HG02943 (cell line): ENCODE results near the gene FRMD4A.

ENCODE experiments used
- ATAC-seq: cut with Tn5 transposase; IDR thresholded peaks from one replicate; pipeline ENCODE4 v1.9.1; 2021; ENCODE audit warnings: mild to moderate bottlenecking, low read depth, moderate library complexity; ENCODE audit not compliant: unreplicated experiment

FRMD4A gene

DNA sequence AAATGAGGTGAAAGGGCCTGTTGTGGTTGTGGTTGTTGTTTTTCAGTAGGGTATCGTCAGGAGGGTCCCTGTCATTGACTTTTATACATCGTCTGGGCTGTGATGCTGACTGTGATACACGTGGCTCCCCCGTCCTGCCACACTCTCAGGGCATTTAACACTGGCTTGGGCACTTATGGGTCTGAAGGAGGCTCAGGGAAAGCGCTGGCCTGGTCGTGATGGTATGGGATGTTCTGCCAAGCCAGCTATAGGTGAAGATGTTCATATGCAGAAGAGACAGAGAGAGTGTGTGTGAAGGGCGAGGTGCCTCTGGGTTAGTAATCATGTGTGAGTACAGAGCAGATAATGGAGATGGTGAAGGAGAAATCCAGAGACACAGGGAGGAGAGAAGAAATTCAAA is 585.5 kb downstream of the FRMD4A start:
- ATAC-seq = no peak

DNA sequence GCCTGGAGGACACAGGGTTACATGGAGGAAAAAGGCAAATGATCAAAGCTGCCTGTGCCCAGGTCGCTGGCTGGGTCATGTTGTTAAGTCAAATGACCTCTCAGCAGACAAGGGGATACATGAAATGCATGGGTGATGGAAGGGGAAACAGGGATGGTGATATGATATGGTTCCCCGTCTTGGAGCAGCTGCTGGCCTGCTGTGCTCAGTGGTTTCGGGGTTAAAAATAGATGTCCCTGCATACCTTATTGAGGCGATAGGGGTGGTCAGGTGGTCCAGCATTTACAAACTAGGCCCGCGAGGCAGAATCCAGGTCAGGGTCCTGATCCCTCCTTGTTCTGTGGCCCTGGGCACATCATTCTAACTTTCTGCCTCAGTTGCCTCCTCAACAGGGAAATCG is 586.8 kb downstream of the FRMD4A start:
- ATAC-seq = no peak

DNA sequence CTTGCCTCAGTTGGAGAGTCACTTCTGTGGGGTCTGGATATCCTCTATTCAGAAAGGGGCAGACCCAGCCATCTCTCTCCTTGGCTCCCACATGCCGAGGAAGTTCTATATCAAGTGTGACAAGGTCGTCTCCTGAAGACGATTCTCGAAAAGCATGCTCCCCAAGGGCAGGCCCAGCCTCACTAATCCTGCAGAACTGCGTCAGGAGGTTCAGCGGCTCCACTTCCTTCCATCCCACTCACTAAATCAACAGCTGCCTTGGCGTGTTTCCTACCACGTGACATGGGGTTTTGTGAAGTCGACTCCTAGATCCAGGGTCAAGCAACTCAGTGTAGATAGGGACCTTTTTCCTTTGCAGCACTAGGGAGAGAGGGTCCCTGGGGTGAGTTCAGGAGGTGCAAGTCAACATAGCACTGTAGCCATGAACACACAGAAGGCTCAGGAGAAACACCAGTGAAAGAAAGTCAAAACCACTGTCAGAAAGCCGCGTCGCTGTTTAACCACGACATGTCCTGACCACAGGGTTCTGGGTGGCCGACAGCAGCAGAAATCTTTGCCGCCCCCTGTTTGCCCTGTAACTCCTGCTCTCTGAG is 587.5 kb downstream of the FRMD4A start:
- no peak for ATAC-seq

DNA sequence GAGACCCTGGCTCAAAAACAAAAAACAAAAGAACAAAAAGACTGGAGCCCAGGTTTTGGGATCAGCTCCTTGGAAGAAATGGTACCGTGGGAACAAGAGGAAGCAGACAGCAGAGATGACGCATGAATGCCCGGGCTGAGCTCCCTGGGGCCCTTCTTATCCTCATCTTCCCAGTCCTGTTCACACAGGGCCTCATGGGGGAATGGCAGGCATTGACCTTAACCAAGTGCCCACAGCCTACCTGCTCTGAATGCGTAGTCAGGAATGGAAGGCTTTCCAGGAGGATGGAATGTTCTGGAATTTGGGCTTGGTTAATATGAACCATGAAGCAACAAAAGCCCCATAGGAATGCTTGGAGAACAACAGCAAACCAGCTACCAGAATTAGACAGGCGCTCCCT is 589.3 kb downstream of the FRMD4A start:
- no peak for ATAC-seq

DNA sequence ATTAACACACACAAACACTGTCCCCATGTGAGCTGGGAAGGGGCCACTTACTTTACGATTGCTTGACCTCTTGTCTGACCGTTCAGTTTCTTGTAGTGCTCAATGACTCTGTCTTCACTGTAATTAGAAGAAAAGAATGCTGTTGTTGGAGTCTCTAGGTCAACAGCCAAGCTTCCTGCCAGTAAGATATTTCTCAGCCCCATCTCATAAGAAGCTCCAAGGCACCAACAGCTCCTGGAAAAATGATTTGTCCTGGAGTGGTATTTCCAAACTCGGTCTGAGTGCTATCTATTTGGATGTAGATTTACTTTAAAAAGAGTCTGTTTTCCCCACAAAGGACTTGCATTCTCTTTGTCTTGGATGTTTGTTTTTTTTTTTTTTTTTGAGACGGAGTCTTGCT is 590.3 kb downstream of the FRMD4A start:
- ATAC-seq = no peak

DNA sequence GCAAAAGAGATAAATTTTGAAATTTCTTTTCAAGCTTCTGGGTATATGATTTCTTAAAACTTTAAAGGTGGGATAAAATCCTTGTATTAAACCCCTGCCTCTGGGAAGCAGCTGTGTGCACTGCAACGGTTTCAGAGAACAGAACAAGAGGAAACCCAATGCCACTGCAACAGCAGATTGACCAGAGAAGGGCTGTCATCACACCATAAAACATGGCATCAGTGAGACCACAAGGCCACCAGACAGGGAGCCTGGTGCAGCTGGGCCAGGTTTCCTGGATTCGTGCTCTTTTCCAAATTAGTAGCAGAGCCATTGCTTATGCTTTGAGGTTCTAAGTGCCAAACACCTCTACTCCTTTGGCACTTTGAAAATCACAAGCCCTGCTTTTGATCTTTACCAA is 591.5 kb downstream of the FRMD4A start:
- ATAC-seq = no peak

DNA sequence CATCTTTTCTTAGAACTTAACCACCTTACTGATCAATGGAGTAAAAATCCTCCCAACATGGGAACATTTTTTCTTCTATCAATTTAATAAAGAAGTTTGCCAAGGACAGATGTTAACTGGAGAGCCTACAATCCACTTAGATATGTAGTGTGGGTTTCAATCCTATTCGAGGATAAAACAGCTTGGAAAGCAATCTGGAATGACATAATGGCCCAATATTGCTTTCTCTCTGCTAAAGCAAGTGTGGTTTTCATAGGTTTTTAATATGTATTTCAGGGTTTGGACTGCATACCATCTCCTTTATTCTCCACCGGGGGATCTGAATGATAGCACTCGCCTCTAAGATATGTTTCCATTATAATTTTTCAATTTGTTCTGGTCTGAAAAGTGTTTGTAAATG is 594.2 kb downstream of the FRMD4A start:
- ATAC-seq = no peak

DNA sequence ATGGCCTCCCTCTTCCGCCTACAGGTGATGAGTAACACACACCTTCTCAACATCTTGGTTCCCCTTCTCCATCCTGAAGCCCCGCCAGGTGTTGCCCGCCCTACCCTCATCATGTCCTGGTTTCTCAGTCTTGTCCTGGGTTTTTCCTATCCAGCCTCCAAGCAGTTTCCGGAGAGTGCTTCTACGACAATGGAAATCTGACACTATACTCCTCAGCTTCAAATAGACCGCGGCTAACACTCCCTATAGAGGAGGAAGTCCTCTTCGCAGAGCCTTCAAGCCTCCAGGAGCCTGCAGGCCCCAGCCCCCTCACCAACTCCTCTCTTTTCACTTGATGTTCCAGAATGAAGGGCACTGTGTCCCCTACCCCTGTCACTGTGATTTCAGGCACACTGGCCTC is 596.6 kb downstream of the FRMD4A start:
- ATAC-seq = no peak

DNA sequence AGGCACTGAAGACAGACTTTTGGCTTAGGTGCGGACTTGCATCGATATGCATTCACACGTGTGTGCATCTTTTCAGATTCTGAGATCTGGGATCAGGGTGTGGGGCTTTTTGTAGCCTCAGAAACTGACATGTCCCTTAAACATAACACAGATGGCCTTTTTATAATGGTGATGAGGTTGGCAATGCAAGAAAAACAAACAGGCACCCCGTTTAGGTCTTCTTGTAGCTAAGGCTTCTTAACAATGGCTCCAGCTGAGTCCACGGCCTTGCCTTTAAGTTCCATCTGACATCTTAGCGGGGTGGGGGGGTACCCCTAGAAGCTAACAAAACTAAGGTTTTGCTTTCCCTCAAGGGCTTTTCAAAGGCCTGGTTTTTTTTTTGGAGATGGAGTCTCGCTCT is 597.7 kb downstream of the FRMD4A start:
- ATAC-seq = no peak

DNA sequence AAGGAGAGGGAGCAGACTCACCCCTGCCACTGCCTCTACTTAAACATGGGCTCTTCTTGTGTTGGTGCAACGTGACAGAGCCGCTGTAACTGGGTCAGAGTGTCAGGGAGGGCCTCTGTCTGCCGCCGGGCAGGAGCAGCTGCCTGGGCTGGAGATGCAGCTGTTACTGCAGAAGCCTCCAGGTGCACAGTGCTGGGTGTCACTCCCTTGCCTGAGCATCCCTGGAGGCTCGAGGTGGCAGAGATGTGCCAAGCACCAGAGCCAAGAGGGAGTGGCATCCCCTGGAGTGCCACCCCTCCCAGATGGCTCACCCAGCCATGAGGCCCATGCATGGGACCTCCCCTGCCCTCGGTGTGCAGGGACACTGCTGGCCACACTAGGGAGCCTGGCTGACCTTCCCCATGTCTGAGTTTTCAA is 598.3 kb downstream of the FRMD4A start:
- no peak for ATAC-seq

DNA sequence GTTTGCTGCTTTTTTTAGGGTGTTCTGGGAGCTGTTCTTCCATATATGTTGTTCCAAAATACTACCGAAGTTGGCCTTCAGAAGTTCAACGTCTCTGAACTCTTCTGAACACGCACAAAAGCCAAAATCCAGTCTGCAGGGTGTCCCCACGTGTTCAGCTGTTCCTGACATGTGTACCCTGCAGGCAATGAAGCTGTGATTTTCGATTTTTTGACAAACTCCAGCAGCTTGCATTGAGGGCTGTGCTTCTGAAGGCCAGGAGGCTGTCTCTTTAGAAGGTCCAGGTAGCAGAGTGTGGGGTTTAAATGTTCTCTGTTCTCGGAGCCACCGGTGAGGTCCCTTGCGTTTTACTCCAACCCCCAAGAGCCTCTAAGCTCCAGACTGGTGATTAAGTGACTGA is 598.9 kb downstream of the FRMD4A start:
- ATAC-seq = no peak

DNA sequence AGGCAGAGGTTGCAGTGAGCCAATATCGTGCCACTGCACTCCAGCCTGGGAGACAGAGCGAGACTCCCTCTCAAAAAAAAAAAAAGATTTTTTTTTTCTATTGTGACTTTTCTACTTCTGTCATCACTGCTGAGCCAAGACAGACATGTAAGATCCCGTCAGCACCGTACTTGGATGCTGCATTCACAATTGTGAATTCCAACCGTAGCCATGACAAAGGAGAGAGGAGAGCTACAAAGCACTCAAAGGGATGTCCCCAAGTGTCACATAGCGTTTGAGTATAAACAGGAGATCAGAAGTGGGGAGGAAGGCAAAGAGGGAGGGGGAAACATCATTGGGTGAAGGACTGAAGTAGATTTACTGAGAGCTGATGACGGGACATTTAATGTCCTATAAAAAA is 599.8 kb downstream of the FRMD4A start:
- no peak for ATAC-seq

DNA sequence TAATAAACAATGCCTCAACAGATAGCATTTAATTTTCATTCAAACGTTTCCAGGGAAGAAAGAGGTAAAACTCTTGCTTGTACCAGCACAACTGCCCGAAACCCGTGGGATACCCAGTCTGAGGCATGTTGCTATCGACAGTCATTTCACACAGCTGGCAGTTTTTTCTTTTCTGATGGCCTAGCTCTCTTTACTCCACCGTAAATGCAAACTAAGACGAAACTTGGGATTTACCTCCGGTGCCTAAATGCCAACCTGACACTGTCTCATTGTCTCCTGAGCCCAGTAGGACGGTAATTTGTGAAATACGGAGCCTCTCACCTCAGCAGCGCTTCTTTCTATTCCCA is 600.4 kb downstream of the FRMD4A start:
- no peak for ATAC-seq

DNA sequence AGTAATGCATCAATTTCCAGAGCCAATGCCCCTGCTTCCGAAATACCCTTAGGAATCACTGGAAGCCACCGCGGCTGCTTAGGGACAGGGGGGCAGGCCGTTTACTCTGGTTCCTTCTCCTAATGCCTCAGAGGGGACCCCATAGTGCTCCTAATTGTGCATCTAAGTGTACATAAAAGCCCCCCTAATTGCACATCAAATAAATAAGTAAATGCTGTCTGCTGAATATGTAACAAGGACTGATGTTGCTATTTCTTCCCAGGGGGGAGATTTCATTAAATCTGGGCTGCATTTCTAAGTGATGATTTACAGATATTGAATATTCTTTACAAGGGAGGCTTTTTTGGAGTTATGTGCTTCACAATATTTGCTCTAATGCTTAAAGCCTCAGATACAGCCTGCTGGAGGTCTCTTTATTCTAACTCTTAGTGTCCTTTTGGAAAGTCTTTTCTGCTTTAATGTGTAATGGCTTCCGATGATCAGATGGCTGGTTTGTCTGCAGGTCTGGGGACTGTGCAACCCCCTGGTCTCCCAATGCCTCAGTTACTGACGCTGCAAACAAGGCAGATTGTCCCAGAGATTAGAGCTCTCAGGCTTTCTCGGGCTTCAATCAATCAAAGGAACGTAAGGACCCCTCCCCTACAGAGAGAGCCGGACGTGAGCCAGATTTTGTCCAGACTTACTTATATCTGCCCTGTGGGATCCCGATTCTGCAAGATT is 601.0 kb downstream of the FRMD4A start:
- ATAC-seq = no peak

DNA sequence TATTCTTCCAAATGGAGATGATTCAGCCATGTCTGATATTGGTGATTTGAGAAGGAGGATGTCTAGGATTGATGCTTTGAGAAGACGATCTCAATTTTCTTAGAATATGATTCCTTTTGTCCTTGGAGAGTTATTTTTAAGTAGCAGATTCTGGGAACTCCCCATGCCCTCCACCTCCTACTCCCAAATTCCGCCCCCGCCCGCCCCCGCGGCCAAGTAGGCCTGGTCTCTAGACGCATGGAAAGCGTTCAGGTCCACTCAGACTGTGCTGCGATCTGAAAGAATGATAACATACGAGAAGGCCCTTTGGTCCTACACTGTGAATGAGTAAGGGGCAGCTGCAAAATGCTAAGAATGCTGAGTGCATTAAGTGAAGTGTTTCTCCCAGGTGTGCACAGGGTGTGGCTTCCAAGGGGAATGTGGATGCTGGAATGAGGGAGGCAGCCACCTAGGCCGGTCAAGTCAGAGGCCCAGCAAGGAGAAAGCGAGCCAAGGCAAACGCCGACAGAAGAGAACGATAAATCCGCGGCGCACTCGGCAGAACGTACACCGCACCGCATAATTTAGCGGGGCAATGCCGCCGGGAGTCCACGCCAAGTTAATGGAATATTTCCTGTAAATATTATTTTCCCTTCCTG is 601.7 kb downstream of the FRMD4A start:
- no peak for ATAC-seq

DNA sequence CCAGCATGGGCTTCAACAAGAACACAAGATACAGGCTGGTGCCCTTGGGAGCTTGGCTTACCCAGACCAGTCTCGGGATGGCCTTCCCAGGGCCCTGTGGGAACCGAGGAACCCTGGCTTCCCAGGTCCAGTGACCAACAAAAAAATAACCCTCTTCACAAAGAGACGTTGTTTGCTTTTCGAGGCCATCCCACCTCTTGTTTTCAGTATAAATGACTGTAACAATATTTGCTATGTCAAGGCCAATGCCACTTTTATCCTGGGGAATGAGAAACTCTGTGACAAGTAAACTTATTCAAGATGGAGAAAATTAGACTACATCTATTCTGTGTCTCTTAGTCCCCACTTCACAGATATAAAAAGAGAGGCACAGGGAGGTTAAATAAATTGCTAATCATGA is 605.1 kb downstream of the FRMD4A start:
- no peak for ATAC-seq

DNA sequence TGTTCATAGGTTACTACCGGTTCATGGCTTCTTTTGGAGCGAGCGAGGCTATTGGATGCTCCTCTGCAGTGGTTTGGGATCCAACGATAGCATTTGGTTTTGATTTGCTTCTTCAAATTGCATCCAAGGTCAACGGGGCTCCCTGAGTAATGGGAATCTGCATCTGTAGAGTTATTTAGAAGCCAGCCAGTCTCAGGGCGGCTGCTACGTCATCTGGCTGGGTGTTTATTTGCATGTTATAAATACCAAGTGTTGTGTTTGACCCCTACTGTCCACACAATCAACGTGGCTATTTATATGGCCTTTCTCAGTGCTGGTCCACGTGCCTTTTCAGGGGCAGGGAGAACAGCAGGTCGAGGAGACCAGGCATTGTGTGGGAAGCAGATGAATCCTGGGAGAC is 606.2 kb downstream of the FRMD4A start:
- ATAC-seq = no peak

DNA sequence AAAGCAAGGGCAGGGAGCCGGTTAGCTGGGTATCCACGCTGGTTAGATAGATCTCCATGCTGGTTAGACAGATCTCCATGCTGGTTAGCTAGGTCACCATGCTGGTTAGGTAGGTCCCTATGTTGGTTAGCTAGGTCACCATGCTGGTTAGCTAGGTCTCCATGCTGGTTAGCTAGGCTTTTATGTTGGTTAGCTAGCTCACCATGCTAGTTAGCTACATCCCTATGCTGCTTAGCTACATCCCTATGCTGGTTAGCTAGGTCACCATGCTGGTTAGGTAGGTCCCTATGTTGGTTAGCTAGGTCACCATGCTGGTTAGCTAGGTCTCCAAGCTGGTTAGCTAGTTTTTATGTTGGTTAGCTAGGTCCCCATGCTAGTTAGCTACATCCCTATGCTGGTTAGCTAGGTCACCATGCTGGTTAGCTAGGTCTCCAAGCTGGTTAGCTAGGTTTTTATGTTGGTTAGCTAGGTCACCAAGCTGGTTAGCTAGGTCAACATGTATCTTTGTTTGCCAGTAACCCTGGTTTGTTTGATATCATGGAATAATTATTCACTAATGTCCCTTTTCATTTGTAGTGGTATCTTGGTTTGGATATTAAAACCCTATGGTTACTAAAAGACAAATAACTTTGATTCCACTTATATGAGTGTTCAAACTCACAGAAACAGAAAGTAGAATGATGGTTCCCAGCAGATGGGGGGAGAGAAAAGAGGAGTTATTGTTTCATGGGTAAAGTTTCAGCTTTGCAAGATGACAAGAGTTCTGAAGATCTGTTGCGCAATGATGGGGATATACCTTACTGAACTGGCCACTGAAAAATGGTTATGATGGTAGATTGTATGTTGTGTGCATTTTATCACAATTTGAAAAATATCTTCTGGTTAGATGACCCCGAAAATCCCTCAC is 607.7 kb downstream of the FRMD4A start:
- ATAC-seq = no peak

DNA sequence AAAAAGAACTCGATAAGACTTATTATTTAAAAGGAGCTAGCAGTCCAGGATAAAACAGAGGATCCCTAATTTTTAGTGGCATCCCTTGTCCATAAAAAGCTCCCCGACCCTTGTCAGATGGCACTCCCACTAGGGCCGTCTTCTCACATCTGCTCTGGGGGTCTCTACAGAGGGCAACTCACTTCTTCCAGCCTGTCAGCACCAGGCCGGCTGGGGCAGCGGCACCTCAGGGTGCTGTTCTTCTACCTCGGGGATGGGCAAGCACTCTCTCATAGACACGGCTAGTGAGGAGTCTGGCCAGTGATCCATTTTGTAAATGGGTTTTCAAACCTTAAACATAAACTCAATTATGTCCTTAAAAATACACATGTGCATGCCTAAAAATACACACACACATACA is 609.2 kb downstream of the FRMD4A start:
- ATAC-seq = no peak

DNA sequence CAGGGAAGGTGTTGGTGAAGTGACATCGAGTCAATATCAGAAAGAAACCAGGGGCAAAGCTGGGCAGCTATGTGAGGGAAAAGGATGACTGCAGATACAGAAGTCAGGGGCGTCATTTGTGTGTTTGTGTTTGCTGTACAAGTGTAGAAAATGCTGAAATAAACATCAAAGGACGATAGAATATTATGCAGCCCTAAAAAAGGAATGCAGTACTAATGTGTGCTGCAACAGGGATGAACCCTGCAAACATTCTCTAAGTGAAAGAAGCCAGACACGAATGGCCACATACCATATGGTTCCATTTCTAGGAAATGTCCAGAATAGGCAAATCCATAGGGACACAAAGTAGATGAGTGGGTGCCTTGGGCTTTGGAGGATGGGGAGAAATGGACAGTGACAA is 610.0 kb downstream of the FRMD4A start:
- ATAC-seq = no peak

DNA sequence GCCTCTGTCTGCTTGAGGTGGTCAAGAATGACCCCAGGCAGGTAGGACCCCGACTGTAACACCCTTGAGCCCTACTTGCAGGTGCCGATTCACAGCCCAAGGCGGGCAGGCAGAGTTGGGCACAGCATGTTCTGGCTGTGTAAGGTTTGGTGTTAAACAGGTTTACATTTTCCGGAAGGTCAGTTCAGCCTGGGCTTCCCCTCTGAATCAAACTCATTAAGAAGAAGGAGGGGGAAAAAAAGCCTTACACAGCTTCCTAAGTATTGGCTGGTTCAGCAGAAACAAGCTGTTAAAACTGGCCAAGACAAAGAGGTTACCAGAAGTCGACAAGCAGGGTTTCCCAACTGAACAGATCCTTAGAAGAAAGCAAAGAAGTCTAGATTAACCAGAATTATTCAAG is 611.3 kb downstream of the FRMD4A start:
- ATAC-seq = no peak
